ENCODE results near the gene GPC5.

The GPC5 gene

DNA sequence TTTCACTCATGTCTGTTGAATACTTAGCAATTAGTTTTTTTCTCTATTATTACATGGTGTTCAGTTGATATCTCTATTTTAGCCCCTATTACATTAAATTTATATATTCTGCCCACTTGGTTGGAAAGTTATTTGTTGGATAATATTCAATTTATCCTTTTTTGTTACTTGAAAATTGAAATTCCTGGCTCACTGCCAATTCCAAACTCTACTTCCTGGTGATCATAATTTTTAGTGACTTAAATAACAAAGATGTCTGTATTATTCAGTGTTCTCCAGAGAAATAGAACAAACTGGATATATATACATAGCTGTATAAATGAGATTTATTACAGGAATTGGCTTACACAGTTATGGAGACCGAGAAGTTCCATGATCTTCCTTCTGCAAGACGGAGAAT is 93.6 kb downstream of the GPC5 start:
- no peak for DNase-seq
- Histone ChIP-seq H3K4me3 (ENCODE audit: low read depth, low read length) (no peak overlapping the region), H3K36me3 (ENCODE audit: control insufficient read depth in 1 of 2, insufficient read depth in 2 of 2, low read length in 2 of 2) (no peaks in the 10 kb centered on the region), H3K79me2 (ENCODE audit: control insufficient read depth, insufficient read depth, low read length, poor library complexity) (no peaks in the 10 kb centered on the region), H3K4me2 (ENCODE audit: low read length) (no peak overlapping the region), H3K79me1 (ENCODE audit: low read length) (no peaks in the 10 kb centered on the region), H4K91ac (ENCODE audit: low read depth, low read length) (no peak overlapping the region), H3K27me3 (ENCODE audit: insufficient read depth, low read length) (no peaks in the 10 kb centered on the region), H2BK12ac (ENCODE audit: low read length) (no peak overlapping the region), H2BK5ac (ENCODE audit: low read depth, low read length, poor library complexity) (no peak overlapping the region), H2AK5ac (ENCODE audit: low read length) (no peak overlapping the region), H2AFZ (ENCODE audit: insufficient read depth, low read length, poor library complexity) (no peak overlapping the region), H2BK120ac (ENCODE audit: insufficient read depth, low read length, poor library complexity) (no peak overlapping the region), H3K27ac (ENCODE audit: low read depth, low read length) (no peak overlapping the region), H3K4me1 (ENCODE audit: control insufficient read depth in 1 of 2, insufficient read depth in 2 of 2, low read length in 2 of 2) (no peaks in the 10 kb centered on the region), H3K23ac (ENCODE audit: low read length) (no peak overlapping the region), H4K12ac (ENCODE audit: low read depth, low read length) (no peak overlapping the region), H3K9ac (ENCODE audit: low read length) (no peak overlapping the region), H3K9me3 (ENCODE audit: insufficient read depth, low read depth, low read length) (no peaks in the 10 kb centered on the region), H3K18ac (ENCODE audit: low read length) (no peak overlapping the region), H3K4ac (ENCODE audit: low read depth, low read length) (no peak overlapping the region), H3K14ac (ENCODE audit: low read length) (no peak overlapping the region), H4K8ac (ENCODE audit: low read depth, low read length) (no peak overlapping the region)
- no CpG with 5 or more reads among the region's 2 CpGs for WGBS (ENCODE audit: extremely low coverage, insufficient coverage, insufficient read length)

DNA sequence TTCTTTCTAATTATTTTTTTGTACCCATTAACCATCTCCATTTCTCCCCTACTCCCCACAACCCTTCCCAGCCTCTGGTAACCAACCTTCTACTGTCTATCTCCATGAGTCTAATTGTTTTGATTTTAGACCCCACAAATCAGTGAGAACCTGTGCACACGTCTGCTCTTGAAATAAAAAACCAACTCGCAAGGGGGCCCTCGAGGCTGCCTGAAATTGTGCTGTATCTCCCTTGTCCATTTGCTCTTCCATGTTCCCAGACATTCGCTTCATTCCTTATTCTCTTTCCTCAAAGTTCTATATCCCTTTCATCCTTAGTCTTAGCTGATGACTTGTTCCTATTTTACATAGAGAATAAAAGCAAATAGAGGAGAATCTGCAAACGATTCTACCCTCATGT is 95.0 kb downstream of the GPC5 start:
- no peak overlapping the region for H4K8ac ChIP-seq (ENCODE audit: low read depth, low read length)
- H2BK5ac ChIP-seq (ENCODE audit: low read depth, low read length, poor library complexity): no peak overlapping the region
- no peak overlapping the region for H3K27ac ChIP-seq (ENCODE audit: low read depth, low read length)
- H3K4me1 ChIP-seq (ENCODE audit: control insufficient read depth in 1 of 2, insufficient read depth in 2 of 2, low read length in 2 of 2): peaks cover 0 to 2% of the 10 kb centered on the region in 2 experiments
- no peaks in the 10 kb centered on the region for H3K79me2 ChIP-seq (ENCODE audit: control insufficient read depth, insufficient read depth, low read length, poor library complexity)
- no peak overlapping the region for H2AK5ac ChIP-seq (ENCODE audit: low read length)
- no peak overlapping the region for H2BK120ac ChIP-seq (ENCODE audit: insufficient read depth, low read length, poor library complexity)
- no peak overlapping the region for H3K4me2 ChIP-seq (ENCODE audit: low read length)
- no peak overlapping the region for H3K9ac ChIP-seq (ENCODE audit: low read length)
- no peaks in the 10 kb centered on the region for H3K36me3 ChIP-seq (ENCODE audit: control insufficient read depth in 1 of 2, insufficient read depth in 2 of 2, low read length in 2 of 2)
- H3K4me3 ChIP-seq (ENCODE audit: low read depth, low read length): no peak overlapping the region
- H2AFZ ChIP-seq (ENCODE audit: insufficient read depth, low read length, poor library complexity): no peak overlapping the region
- WGBS (ENCODE audit: extremely low coverage, insufficient coverage, insufficient read length): no CpG with 5 or more reads among the region's 5 CpGs
- no peak overlapping the region for H3K14ac ChIP-seq (ENCODE audit: low read length)
- no peak overlapping the region for H2BK12ac ChIP-seq (ENCODE audit: low read length)
- no peak overlapping the region for H3K18ac ChIP-seq (ENCODE audit: low read length)
- no peak overlapping the region for H3K23ac ChIP-seq (ENCODE audit: low read length)
- no peak for DNase-seq
- H4K12ac ChIP-seq (ENCODE audit: low read depth, low read length): no peak overlapping the region
- no peaks in the 10 kb centered on the region for H3K79me1 ChIP-seq (ENCODE audit: low read length)
- no peak overlapping the region for H3K4ac ChIP-seq (ENCODE audit: low read depth, low read length)
- H3K27me3 ChIP-seq (ENCODE audit: insufficient read depth, low read length): no peaks in the 10 kb centered on the region
- no peaks in the 10 kb centered on the region for H3K9me3 ChIP-seq (ENCODE audit: insufficient read depth, low read depth, low read length)
- no peak overlapping the region for H4K91ac ChIP-seq (ENCODE audit: low read depth, low read length)

DNA sequence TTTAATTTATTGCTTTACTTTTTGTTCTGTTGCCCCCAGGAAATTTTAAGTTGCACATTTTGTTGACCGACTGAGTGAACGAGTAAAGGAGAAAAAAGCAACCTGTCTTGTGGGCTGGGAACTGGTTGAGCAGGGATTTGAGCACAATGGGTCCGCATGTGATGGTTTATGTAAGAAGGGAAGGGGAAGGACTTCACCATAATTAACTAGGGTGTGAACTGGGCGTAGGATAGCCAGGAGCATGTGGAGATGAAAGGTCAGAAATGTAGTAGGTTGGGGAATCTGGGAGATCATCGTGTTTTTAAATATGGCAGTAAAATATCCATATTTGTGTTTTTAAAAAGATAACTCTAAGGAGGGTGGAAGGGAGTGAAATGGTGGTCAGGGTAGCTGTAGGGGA is 99.9 kb downstream of the GPC5 start:
- H3K18ac ChIP-seq (ENCODE audit: low read length): no peak overlapping the region
- no peaks in the 10 kb centered on the region for H3K27me3 ChIP-seq (ENCODE audit: insufficient read depth, low read length)
- H3K4ac ChIP-seq (ENCODE audit: low read depth, low read length): no peak overlapping the region
- no peaks in the 10 kb centered on the region for H3K79me1 ChIP-seq (ENCODE audit: low read length)
- H2BK120ac ChIP-seq (ENCODE audit: insufficient read depth, low read length, poor library complexity): no peak overlapping the region
- no peak overlapping the region for H2AFZ ChIP-seq (ENCODE audit: insufficient read depth, low read length, poor library complexity)
- peaks cover 0 to 2% of the 10 kb centered on the region in 2 experiments for H3K4me1 ChIP-seq (ENCODE audit: control insufficient read depth in 1 of 2, insufficient read depth in 2 of 2, low read length in 2 of 2)
- H3K14ac ChIP-seq (ENCODE audit: low read length): no peak overlapping the region
- no peak overlapping the region for H2BK5ac ChIP-seq (ENCODE audit: low read depth, low read length, poor library complexity)
- H4K12ac ChIP-seq (ENCODE audit: low read depth, low read length): no peak overlapping the region
- H3K9me3 ChIP-seq (ENCODE audit: insufficient read depth, low read depth, low read length): no peaks in the 10 kb centered on the region
- H3K9ac ChIP-seq (ENCODE audit: low read length): no peak overlapping the region
- H3K79me2 ChIP-seq (ENCODE audit: control insufficient read depth, insufficient read depth, low read length, poor library complexity): no peaks in the 10 kb centered on the region
- DNase-seq: no peak
- H3K4me2 ChIP-seq (ENCODE audit: low read length): no peak overlapping the region
- no peak overlapping the region for H3K4me3 ChIP-seq (ENCODE audit: low read depth, low read length)
- H3K23ac ChIP-seq (ENCODE audit: low read length): no peak overlapping the region
- H2BK12ac ChIP-seq (ENCODE audit: low read length): no peak overlapping the region
- no peak overlapping the region for H2AK5ac ChIP-seq (ENCODE audit: low read length)
- H3K27ac ChIP-seq (ENCODE audit: low read depth, low read length): no peak overlapping the region
- no peaks in the 10 kb centered on the region for H3K36me3 ChIP-seq (ENCODE audit: control insufficient read depth in 1 of 2, insufficient read depth in 2 of 2, low read length in 2 of 2)
- H4K91ac ChIP-seq (ENCODE audit: low read depth, low read length): no peak overlapping the region
- WGBS (ENCODE audit: extremely low coverage, insufficient coverage, insufficient read length): no CpG with 5 or more reads among the region's 5 CpGs
- no peak overlapping the region for H4K8ac ChIP-seq (ENCODE audit: low read depth, low read length)

DNA sequence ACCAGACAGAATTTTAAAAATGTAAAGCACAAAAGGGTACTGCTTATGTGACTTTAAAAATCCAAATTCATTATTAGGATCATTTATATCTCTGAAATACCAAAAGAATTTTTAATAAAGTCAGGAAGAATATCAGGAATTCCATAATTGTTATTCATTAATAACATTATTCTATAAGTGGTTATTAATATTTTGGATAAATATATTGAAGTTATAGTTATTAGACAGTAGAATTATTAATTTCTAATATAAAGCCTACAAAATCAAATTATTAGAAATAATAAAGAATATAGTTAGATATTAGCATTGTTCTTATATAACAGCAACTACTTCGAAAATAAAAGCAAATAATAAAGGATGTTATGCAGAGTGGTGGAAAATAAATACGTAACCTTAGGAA is 105.8 kb downstream of the GPC5 start:
- no peak overlapping the region for H3K4ac ChIP-seq (ENCODE audit: low read depth, low read length)
- no peaks in the 10 kb centered on the region for H3K4me1 ChIP-seq (ENCODE audit: control insufficient read depth in 1 of 2, insufficient read depth in 2 of 2, low read length in 2 of 2)
- H4K8ac ChIP-seq (ENCODE audit: low read depth, low read length): no peak overlapping the region
- H3K36me3 ChIP-seq (ENCODE audit: control insufficient read depth in 1 of 2, insufficient read depth in 2 of 2, low read length in 2 of 2): no peaks in the 10 kb centered on the region
- H2AK5ac ChIP-seq (ENCODE audit: low read length): no peak overlapping the region
- H2BK12ac ChIP-seq (ENCODE audit: low read length): no peak overlapping the region
- no peak overlapping the region for H3K9ac ChIP-seq (ENCODE audit: low read length)
- no peak overlapping the region for H2BK120ac ChIP-seq (ENCODE audit: insufficient read depth, low read length, poor library complexity)
- no peaks in the 10 kb centered on the region for H3K79me2 ChIP-seq (ENCODE audit: control insufficient read depth, insufficient read depth, low read length, poor library complexity)
- no peak overlapping the region for H2AFZ ChIP-seq (ENCODE audit: insufficient read depth, low read length, poor library complexity)
- no CpG with 5 or more reads among the region's 2 CpGs for WGBS (ENCODE audit: extremely low coverage, insufficient coverage, insufficient read length)
- no peak overlapping the region for H2BK5ac ChIP-seq (ENCODE audit: low read depth, low read length, poor library complexity)
- no peaks in the 10 kb centered on the region for H3K27me3 ChIP-seq (ENCODE audit: insufficient read depth, low read length)
- H3K23ac ChIP-seq (ENCODE audit: low read length): no peak overlapping the region
- H3K14ac ChIP-seq (ENCODE audit: low read length): no peak overlapping the region
- no peak overlapping the region for H3K18ac ChIP-seq (ENCODE audit: low read length)
- no peak overlapping the region for H3K4me2 ChIP-seq (ENCODE audit: low read length)
- no peak for DNase-seq
- no peaks in the 10 kb centered on the region for H3K9me3 ChIP-seq (ENCODE audit: insufficient read depth, low read depth, low read length)
- no peak overlapping the region for H4K12ac ChIP-seq (ENCODE audit: low read depth, low read length)
- no peak overlapping the region for H3K4me3 ChIP-seq (ENCODE audit: low read depth, low read length)
- no peak overlapping the region for H4K91ac ChIP-seq (ENCODE audit: low read depth, low read length)
- no peaks in the 10 kb centered on the region for H3K79me1 ChIP-seq (ENCODE audit: low read length)
- H3K27ac ChIP-seq (ENCODE audit: low read depth, low read length): no peak overlapping the region

DNA sequence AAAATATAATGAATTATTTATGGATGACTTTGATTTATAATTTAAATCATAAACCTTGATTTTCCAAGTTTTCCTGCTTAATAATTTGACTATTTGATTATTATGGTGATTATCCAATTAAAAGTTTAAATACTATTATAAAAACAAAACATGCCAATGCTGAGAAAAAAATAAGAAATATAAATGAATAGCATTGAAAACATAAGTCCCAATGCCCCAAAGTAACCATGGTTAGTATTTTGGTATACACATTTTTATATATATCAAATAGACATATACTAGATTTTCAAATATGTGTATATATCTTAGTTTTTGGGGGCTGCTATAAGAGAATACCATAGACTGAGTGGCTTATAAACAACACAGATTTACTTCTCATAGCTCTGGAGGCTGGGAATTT is 108.3 kb downstream of the GPC5 start:
- no peak overlapping the region for H2BK120ac ChIP-seq (ENCODE audit: insufficient read depth, low read length, poor library complexity)
- no peak overlapping the region for H3K23ac ChIP-seq (ENCODE audit: low read length)
- no peak overlapping the region for H3K9ac ChIP-seq (ENCODE audit: low read length)
- H2BK5ac ChIP-seq (ENCODE audit: low read depth, low read length, poor library complexity): no peak overlapping the region
- H3K27me3 ChIP-seq (ENCODE audit: insufficient read depth, low read length): no peaks in the 10 kb centered on the region
- no peak overlapping the region for H3K4me2 ChIP-seq (ENCODE audit: low read length)
- H2AK5ac ChIP-seq (ENCODE audit: low read length): no peak overlapping the region
- H2BK12ac ChIP-seq (ENCODE audit: low read length): no peak overlapping the region
- no peaks in the 10 kb centered on the region for H3K9me3 ChIP-seq (ENCODE audit: insufficient read depth, low read depth, low read length)
- no peak overlapping the region for H2AFZ ChIP-seq (ENCODE audit: insufficient read depth, low read length, poor library complexity)
- no peak overlapping the region for H4K12ac ChIP-seq (ENCODE audit: low read depth, low read length)
- H3K27ac ChIP-seq (ENCODE audit: low read depth, low read length): no peak overlapping the region
- H3K4ac ChIP-seq (ENCODE audit: low read depth, low read length): no peak overlapping the region
- no peak overlapping the region for H4K91ac ChIP-seq (ENCODE audit: low read depth, low read length)
- H3K4me3 ChIP-seq (ENCODE audit: low read depth, low read length): no peak overlapping the region
- no peaks in the 10 kb centered on the region for H3K79me1 ChIP-seq (ENCODE audit: low read length)
- H3K79me2 ChIP-seq (ENCODE audit: control insufficient read depth, insufficient read depth, low read length, poor library complexity): no peaks in the 10 kb centered on the region
- H3K14ac ChIP-seq (ENCODE audit: low read length): no peak overlapping the region
- H3K36me3 ChIP-seq (ENCODE audit: control insufficient read depth in 1 of 2, insufficient read depth in 2 of 2, low read length in 2 of 2): no peaks in the 10 kb centered on the region
- DNase-seq: no peak
- no peaks in the 10 kb centered on the region for H3K4me1 ChIP-seq (ENCODE audit: control insufficient read depth in 1 of 2, insufficient read depth in 2 of 2, low read length in 2 of 2)
- no peak overlapping the region for H3K18ac ChIP-seq (ENCODE audit: low read length)
- H4K8ac ChIP-seq (ENCODE audit: low read depth, low read length): no peak overlapping the region
